ENCODE data around the gene SEPTIN8.

DNA sequence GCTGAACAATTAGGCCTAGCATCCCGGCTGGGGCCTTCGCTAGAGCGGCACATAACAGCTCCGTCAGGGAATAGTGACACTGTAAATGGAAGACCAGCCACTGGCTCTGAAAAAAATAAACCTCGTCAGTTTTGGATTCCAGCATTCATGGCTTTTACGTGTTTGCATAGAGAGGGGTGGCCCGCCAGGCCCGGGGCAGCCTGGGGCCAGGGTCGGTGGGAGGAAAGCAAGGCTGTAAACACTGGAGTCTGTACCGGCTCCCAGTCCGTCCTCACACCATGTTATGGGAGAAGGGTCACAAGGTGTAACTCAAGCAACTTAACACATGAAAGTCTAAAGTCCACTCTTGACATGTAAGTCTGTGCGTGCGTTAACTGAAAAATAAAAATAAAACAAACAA lies 18.6 kb downstream of the SEPTIN8 start:
- TF ChIP-seq FOXM1 (IDR thresholded peaks at IDR 0.05; ENCODE audit: borderline replicate concordance) (no peak), HDGF (IDR thresholded peaks at IDR 0.05; ENCODE audit: borderline replicate concordance) (no peak), ELF4 (IDR thresholded peaks at IDR 0.05) (no peak), SUZ12 (IDR thresholded peaks at IDR 0.05) (no peak), BHLHE40 (IDR thresholded peaks at IDR 0.05; ENCODE audit: borderline replicate concordance) (no peak), TARDBP (IDR thresholded peaks at IDR 0.05) (no peak)

All from HEK293T (cell line).